Neutrophil (primary cell): Measurements from ENCODE around the gene PCSK4.
"Not testable (repeated sequence)": the region's sequence is repeated elsewhere in the genome, so short reads cannot be mapped to it uniquely, and the experiment has no call there.

Source experiments
- H3K27ac ChIP-seq: fragments of 200-600 bp; sonication (generic); 2 replicates; pipeline ENCODE4 v1.5.1; 2016; ENCODE audit warnings: mild to moderate bottlenecking, moderate library complexity
- H3K27me3 ChIP-seq: fragments of 200-600 bp; sonication (generic); 2 replicates; pipeline ENCODE4 v1.6.0; 2016; ENCODE audit warnings: mild to moderate bottlenecking
- H3K36me3 ChIP-seq: fragments of 200-600 bp; sonication (generic); 2 replicates; pipeline ENCODE4 v1.5.1; 2017
- H3K4me1 ChIP-seq, 2 experiments: fragments of 200-600 bp in 1 of 2; sonication (generic) in 1 of 2; 1 replicate in 1 of 2; 2 replicates in 1 of 2; pipeline versions ENCODE4 v1.5.1 to v1.6.1; 2013 to 2016; ENCODE audit warnings: low read depth in 1 of 2, low read length in 1 of 2, mild to moderate bottlenecking in 1 of 2, moderate library complexity in 1 of 2; ENCODE audit not compliant: control insufficient read depth in 1 of 2, insufficient read depth in 1 of 2
- H3K4me3 ChIP-seq, 2 experiments: fragments of 200-600 bp in 1 of 2; sonication (generic) in 1 of 2; 1 replicate in 1 of 2; 2 replicates in 1 of 2; pipeline ENCODE4 v1.5.1; 2013 to 2016; ENCODE audit warnings: low read depth in 1 of 2, low read length in 1 of 2, mild to moderate bottlenecking in 1 of 2, moderate library complexity in 1 of 2
- H3K9me3 ChIP-seq: fragments of 200-600 bp; sonication (generic); 2 replicates; pipeline ENCODE4 v1.5.1; 2016
- CTCF ChIP-seq: fragments of 200-600 bp; sonication (generic); IDR thresholded peaks from 2 replicates; pipeline ENCODE4 v1.5.1; 2016; ENCODE audit warnings: antibody characterized with exemption

Gene PCSK4

GRCh38 chr19:1532003-1532402 lies 41.9 kb upstream of the PCSK4 start:
- Histone ChIP-seq H3K4me1 (no peaks in the 10 kb centered on the region), H3K36me3 (no peaks in the 10 kb centered on the region), H3K27ac (no peak overlapping the region), H3K9me3 (no peaks in the 10 kb centered on the region), H3K27me3 (peaks cover 45% of the 10 kb centered on the region), H3K4me3 (no peak overlapping the region)
- TF ChIP-seq CTCF, result no peak

- Histone ChIP-seq H3K36me3 (no peaks in the 10 kb centered on the region), H3K4me1 (no peaks in the 10 kb centered on the region), H3K27me3 (peaks cover 49% of the 10 kb centered on the region), H3K4me3 (no peak overlapping the region), H3K27ac (no peak overlapping the region), H3K9me3 (no peaks in the 10 kb centered on the region)
- TF ChIP-seq CTCF, result no peak
Observed at GRCh38 chr19:1531587-1531986, 41.4 kb upstream of the PCSK4 start.

- not testable (repeated sequence) for H3K4me3 ChIP-seq, H3K36me3 ChIP-seq, H3K27ac ChIP-seq, H3K9me3 ChIP-seq, H3K4me1 ChIP-seq
- H3K27me3 ChIP-seq, result peaks cover 56% of the 10 kb centered on the region
Observed at GRCh38 chr19:1530856-1531255, 40.7 kb upstream of the PCSK4 start.

GRCh38 chr19:1529430-1529816 lies 39.3 kb upstream of the PCSK4 start:
- TF ChIP-seq CTCF, result no peak
- no peaks in the 10 kb centered on the region for H3K4me1 ChIP-seq
- no peaks in the 10 kb centered on the region for H3K36me3 ChIP-seq
- no peak overlapping the region for H3K4me3 ChIP-seq
- no peaks in the 10 kb centered on the region for H3K9me3 ChIP-seq
- H3K27me3 ChIP-seq, result peaks cover 61% of the 10 kb centered on the region
- H3K27ac ChIP-seq, result no peak overlapping the region

GRCh38 chr19:1528596-1529429 lies 38.7 kb upstream of the PCSK4 start:
- Histone ChIP-seq H3K4me1 (no peaks in the 10 kb centered on the region), H3K27ac (no peak overlapping the region), H3K36me3 (no peaks in the 10 kb centered on the region), H3K4me3 (no peak overlapping the region), H3K9me3 (no peaks in the 10 kb centered on the region), H3K27me3 (peaks cover 67% of the 10 kb centered on the region)
- TF ChIP-seq CTCF, result no peak

GRCh38 chr19:1527650-1528309 lies 37.6 kb upstream of the PCSK4 start:
- no peaks in the 10 kb centered on the region for H3K9me3 ChIP-seq
- peaks cover 68% of the 10 kb centered on the region for H3K27me3 ChIP-seq
- TF ChIP-seq CTCF, result no peak
- no peak overlapping the region for H3K27ac ChIP-seq
- H3K36me3 ChIP-seq, result no peaks in the 10 kb centered on the region
- no peaks in the 10 kb centered on the region for H3K4me1 ChIP-seq
- no peak overlapping the region for H3K4me3 ChIP-seq
